Muscle of back (tissue), 11 donors: ENCODE results near the gene MAGEL2. TPM values are rescaled to one million over a fixed set of nuclear protein-coding genes. Genes with fewer than 3 reads are reported as not detected.
"Not testable (repeated sequence)": the region's sequence is repeated elsewhere in the genome, so short reads cannot be mapped to it uniquely, and the experiment has no call there.

ENCODE experiments used
- DNase-seq, 3 donors: peaks; one replicate each; pipeline versions ENCODE4 v3.0.0 to v3.0.0-alpha.2; 2013
- polyA plus RNA-seq, 10 donors: library from polyadenylated mRNA; unstranded; fragments of 120-200 nt; gene quantifications; one replicate each; pipeline ENCODE4 v1.2.1, GENCODE V29; 2013; ENCODE audit not compliant: insufficient read length in 10 of 10

Gene MAGEL2
- polyA plus RNA-seq, 10 donors: 15.9 to 27.3 (median 19.3) TPM

DNA sequence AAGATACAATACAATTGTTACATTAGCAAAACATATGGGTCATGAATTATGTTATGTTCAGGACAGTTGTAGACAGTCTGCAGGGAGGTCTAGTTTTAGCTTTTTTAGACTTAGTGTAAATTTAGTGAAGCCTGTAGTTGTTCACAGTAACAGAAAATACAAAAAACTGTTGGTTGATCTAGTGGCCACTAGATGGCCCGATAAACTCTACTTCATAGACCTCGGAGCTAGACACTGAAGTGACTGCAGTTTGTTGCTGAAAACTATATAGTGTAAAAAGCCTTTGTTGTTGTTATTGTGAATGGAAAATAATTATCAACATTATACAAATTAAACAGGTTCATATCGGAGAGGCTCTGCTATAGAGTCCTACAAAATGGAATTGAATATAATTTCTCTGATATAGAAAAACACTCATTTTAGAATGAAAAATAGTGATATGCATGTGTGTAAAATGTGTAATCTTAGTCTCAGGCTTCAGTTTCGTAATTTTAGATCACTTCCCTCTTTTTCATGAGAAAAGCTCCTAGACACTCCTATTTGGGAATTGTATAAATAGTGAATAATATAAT, 18.3 kb downstream of the MAGEL2 start:
- DNase-seq: no peak

DNA sequence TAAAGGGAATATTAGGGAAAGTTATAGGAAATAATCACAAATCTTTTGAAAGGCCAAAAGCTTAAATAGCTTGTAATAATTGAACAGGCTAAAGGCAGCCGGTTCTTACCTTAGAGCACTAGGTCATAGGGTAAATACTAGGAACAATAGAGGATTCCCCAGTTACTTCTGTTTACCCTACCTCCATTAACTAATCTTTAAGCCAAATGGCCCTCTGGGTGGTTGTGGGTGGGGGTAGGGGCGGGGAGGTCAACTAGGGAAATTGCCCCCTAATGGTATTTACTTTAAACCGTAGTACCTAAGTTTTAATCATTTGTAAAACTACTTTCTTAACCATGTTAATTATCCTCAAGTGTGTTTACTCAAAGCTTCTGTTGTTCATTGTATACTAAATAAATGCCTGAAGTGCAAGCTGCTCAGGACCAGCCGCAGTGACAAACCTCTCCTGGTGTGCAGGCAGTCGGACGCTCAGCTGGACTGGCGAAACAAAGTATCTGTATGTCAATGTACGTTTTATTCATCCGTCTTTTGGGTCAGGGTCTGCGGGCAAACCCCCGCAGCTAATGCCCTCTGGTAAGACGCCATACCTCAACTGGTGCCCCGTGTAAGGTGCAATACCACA, 18.9 kb downstream of the MAGEL2 start:
- DNase-seq: no peak

DNA sequence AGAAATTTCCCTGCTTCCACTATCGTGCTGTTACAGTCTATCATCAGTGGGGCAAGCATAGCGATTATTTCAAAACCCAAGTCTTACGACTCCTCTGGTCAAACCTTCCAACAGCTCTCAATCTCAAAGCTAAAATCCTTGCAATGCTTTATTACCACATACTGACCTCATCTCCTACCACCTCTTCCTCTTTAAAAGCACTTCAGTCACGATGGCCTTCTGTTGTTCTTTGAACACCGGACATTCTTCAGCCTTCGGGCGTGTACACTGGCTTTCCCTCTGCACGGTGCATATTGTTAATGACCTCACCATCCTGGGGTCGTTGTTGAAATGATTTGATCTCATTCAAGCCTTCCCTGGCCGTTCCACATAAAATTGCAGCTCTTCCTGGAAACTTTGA, 31.1 kb downstream of the MAGEL2 start:
- no peak for DNase-seq

DNA sequence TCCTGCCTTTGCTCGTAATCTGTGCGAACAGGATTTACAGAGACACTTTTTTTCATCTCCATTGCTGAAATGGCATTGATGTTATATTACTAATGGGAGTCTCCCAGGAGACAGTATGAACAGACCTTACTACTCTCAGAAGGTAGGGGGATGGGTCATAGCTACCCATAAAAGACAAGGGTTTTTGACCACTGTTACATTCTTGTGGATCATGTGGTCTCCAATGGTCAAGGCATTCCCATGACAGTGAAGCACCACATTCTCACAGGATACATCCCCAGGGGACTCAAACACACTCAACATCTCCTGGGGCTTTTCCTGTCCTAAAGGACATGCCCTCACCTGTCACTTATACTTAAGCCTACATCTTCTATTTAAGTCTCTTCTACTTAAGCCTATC, 41.4 kb downstream of the MAGEL2 start:
- no peak for DNase-seq

DNA sequence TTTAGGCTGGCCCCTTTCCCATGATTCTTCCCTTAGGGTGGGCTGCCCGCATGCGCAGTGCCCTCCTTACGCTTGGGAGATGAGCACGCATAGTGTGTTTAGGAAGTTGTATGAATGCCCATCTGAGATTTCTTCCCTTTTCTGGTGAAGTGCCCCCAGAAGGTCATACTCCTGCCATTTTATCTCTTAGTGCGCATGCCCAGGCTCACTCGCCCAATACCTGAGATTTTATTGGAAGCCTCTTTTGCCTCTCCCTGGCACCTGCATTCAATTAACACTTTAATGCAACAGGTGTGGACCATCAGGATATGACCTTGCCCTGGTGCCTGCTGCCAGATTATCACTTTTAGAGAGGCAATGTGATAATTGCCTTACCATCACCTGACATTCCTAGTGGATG, 45.5 kb downstream of the MAGEL2 start:
- no peak for DNase-seq

DNA sequence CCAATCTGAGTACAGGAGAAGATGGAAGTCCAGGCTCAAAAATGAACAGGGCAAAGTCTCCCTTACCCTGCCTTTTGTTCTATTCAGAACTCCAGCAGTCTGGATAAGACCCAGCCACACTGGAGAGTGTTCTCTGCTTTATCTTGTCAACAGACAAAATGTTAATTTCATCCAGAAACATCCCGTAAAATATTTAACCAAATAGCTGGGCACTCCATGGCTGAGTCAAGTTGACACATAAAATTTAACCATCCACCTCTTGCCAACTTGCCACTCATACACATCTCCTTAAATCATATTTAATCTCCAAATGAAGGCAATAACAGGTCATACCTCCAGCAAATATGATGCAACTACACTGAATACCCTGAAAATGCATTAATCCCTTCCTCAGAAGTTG, 48.6 kb downstream of the MAGEL2 start:
- no peak for DNase-seq

DNA sequence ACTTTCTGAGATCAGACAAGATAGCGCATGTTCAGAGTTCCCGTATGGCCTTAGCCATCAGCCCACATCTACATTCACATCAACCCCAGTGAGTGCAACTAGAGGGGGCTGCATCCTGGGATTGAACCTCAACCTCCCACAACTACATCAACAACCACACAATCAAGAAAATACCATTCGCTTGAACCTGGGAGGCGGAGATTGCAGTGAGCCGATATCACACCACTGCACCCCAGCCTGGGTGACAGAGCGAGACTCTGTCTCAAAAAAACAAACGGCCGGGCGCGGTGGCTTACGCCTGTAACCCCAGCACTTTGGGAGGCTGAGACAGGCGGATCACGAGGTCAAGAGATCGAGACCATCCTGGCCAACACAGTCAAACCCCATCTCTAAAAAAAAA, 50.4 kb downstream of the MAGEL2 start:
- not testable (repeated sequence) for DNase-seq

DNA sequence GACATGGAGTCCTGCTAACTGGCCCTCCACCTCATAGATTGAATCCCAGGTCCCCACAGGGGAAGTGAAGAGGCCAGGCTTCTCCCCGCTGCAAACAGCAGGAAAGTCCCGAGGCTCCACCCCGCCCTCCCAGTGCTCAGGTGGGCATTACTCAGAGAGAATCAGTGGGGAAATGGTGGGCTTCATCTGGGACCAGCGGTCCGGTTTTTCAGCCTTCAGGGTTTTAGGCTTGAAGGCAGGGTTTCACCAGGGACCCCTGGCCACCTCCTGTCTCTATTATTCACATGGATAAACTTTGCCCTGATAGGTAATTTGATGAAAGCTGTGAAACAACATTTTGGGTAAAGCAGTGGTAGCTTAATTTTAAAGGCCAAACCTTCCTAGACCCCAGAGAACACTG, 50.9 kb downstream of the MAGEL2 start:
- no peak for DNase-seq

DNA sequence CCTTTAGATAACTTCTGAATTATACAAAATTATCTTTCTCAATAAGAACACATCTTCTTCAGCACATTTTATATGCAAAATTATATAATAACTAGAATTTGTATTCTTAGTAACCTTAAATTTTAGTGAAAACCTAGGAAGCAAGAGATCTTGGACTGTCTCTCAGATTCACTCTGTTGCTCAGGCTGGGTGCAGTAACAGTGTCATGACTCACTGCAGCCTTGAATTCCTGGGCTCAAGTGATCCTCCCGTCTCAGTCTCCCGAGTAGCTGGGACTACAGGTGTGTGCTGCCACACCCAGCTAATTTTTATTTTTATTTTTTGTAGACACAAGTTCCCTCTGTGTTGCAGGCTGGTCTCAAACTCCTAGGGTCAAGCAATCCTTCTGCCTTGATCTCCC, 52.3 kb downstream of the MAGEL2 start:
- DNase-seq: no peak

DNA sequence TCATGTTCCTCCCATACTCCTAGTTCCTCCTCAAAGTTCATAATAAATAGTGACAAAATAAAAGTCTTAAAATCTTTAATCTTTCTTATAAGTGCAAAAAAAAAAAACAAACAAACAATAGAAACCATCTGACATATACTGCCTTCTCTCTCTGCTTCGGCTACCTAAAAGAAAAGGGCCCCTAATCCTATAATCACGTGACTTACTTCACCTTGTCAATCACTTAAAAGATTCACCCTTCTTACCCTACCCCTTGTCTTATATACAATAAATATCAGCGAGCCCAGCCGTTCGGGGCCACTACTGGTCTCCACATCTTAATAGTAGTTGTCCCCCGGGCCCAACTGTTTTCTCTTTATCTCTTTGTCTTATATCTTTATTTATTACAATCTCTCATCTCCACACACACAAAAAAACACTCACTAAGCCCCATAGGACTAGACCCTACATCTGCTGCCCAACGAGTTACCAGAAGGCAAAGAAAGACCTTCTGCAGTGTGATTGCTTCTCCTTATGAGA, 53.4 kb downstream of the MAGEL2 start:
- no peak for DNase-seq

Other genes starting within 250 kb of the MAGEL2 start
- not detected for gene GOLGA6L2, start 200.6 kb downstream of the MAGEL2 start, polyA plus RNA-seq
- 1 to 10 TPM in 9 of 10 donors, under 1 TPM in 1; 0.65 to 5.7 (median 2.5) TPM for gene MKRN3, start 82.2 kb downstream of the MAGEL2 start, polyA plus RNA-seq
- gene NDN, start 39.4 kb upstream of the MAGEL2 start, polyA plus RNA-seq: 100 to 1,000 TPM; 152 to 204 (median 174) TPM